Frontal cortex (tissue), 4 donors: ENCODE measurements around the gene AVEN. TPM values are rescaled to one million over a fixed set of nuclear protein-coding genes. Genes with fewer than 3 reads are reported as not detected.

Experiments used
- DNase-seq, 2 donors: peaks; one replicate each; pipeline ENCODE4 v3.0.0; 2012; ENCODE audit warnings: low spot score in 2 of 2
- FAIRE-seq: peaks from 2 replicates; lab custom pipeline; 2012; peaks lifted over from hg19 to GRCh38; lab: Jason Lieb, UNC
- total RNA-seq: library from RNA; depleted of rRNA; stranded (reverse); fragments of >200 nt; gene quantifications from one replicate; pipeline ENCODE4 v1.2.3, GENCODE V29; 2014
- donor health status: control.
- donor health status: control.
- donor health status: control.

Gene AVEN
- total RNA-seq, 1 donor from 2014 or later: 8.6 TPM

- DNase-seq (no peak), FAIRE-seq (no peak)
Measured at GRCh38 chr15:33934921-33935320, 104.1 kb downstream of the AVEN start.

- FAIRE-seq: no peak
Measured at GRCh38 chr15:33934396-33934795, 104.6 kb downstream of the AVEN start.

GRCh38 chr15:33932734-33933133, 106.3 kb downstream of the AVEN start:
- FAIRE-seq: no peak
- no peak for DNase-seq

More at GRCh38 chr15:33934396-33934795, 104.6 kb downstream of the AVEN start:
- DNase-seq: no peak

DNA sequence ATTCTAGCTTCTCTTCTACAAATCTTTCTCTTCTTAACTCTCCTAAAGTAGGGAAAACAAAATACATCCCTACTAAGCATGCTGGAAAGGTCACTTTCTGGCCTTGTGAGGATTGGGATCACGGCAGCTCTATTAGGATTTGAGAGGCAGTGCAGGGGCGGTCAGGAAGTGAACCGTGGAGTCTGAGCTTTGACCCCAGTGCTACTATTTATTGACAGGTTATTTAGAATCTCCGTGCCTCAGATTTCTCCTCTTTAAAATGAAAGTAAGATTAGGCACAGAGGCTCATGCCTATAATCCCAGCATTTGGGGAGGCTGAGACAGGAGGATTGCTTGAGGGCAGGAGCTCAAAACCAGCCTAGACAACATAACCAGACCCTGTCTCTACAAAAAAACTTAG, 112.7 kb downstream of the AVEN start:
- FAIRE-seq (no peak), DNase-seq (no peak)

DNA sequence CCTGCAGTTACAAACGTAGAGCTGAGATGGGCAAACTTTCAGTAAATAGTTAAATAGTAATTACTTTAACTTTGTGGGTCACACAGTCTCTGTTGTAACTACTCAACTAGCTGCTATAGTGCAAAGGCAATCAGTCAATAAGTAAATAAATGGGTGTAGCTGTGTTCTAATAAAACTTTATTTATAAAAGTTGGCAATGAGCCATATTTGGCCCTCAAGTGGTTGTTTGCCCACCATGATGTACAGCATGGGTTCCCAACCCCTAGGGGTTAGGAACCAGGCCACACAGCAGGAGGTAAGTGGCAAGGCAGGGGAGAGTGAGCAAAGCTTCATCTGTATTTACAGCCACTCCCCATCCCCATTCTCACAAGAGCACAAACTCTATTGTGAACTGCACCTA, 115.6 kb downstream of the AVEN start:
- FAIRE-seq (no peak), DNase-seq (no peak)

- DNase-seq (no peak), FAIRE-seq (no peak)
Measured at GRCh38 chr15:33915571-33916407, 123.2 kb downstream of the AVEN start.

DNA sequence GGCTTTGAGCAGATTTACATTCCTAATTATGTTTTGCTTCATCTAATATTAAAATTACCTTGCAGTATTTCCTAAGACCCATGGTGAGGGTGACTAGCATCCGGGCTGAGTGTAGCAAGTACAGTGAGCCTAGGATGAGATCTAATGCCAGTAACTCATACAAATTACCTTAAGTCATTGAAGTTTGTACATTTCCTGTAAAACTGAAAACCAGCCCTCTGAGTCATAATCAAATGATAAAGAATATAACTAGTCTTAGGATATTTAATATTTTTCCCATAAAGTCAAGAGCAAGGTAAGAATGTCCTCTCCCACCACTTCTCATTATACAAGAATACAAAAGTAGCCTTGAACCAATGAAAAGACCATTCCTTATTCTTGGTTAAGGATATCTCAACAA, 125.5 kb downstream of the AVEN start:
- FAIRE-seq (no peak), DNase-seq (no peak)

DNA sequence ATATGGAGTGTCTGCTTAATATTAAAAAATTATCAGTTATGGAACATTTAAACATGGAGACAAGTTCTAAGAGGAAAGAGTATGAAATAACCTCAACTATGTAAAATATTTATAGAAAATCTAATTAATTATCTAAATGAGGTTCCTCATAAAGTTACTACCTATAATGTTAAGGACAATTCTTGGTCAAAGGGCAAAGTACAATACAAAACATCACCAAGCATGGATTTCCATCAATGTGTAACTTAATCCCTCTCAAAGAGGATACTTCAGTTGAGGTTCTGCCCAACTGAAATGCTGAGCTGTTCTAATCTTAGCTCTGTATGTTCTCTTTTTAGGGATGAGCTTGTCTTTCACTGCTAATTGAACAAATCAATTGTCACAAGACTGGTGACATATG, 126.7 kb downstream of the AVEN start:
- FAIRE-seq (no peak), DNase-seq (no peak)

DNA sequence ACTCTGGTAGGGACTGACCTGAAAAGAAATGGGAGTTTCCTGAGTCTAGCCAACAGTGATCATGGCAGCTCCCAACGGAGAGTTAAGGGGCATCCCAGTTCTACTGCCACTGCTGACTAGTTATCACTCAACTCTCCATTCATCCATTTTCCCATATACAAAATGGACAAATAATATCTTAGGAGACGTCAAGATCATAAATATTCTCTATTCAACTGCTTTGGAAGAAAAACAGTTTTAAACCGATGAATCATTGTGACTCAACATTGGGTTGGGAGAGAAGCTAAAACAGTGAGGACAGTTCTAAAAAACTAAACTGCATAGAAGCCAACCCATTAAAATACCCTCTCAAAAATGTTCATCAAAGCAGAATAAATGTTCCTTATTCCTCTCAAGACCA, 128.3 kb downstream of the AVEN start:
- FAIRE-seq: no peak
- DNase-seq: no peak

GRCh38 chr15:33908406-33908805, 130.6 kb downstream of the AVEN start:
- DNase-seq: no peak
- FAIRE-seq: no peak

DNA sequence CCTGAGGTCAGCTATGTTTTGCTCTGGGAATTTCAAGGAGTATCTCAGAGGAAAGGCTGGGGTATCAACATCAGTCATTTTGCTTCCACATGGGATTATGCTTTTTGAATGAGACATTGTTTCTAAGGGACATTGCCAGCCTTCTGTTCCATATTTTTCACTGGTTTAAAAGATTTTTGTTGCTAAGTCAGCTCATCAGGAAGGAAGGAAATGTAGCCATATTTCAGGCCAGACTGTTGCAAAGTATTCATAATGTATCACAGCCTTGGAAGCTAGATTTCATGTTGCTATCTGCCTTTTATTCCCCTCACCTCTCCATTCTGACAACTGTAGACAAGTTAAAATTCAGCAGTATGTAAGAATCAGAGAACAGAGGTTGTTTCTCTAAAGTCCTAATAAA, 131.7 kb downstream of the AVEN start:
- DNase-seq: no peak
- FAIRE-seq: no peak

GRCh38 chr15:33903661-33904060, 135.3 kb downstream of the AVEN start:
- DNase-seq: no peak
- no peak for FAIRE-seq

GRCh38 chr15:33902043-33902442, 137.0 kb downstream of the AVEN start:
- no peak for FAIRE-seq

GRCh38 chr15:33894193-33894592, 144.8 kb downstream of the AVEN start:
- no peak for FAIRE-seq
- DNase-seq: no peak

More at GRCh38 chr15:33902043-33902442, 137.0 kb downstream of the AVEN start:
- no peak for DNase-seq

DNA sequence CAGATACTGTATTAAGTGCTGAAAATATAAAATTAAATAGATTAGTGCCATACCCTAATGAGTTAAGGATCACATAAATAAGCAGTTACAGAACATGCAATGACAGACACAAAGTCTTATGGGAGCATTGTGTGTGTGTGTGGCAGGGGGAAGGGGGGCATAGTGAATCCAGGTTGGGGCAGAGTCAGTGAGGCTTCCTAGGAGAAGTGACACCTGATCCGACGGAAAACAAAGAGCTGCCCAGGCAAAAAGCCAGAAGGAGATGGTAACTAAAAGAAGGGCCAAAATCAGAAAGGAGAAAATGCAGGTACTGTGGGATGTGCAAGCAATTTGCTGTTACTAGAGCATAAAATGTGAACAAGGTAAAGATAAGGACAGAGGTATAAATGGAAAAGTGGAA, 150.8 kb downstream of the AVEN start:
- DNase-seq: no peak
- FAIRE-seq: no peak

- DNase-seq (no peak), FAIRE-seq (no peak)
Measured at GRCh38 chr15:33882921-33883320, 156.1 kb downstream of the AVEN start.

- FAIRE-seq (no peak), DNase-seq (no peak)
Measured at GRCh38 chr15:33874156-33874555, 164.8 kb downstream of the AVEN start.

DNA sequence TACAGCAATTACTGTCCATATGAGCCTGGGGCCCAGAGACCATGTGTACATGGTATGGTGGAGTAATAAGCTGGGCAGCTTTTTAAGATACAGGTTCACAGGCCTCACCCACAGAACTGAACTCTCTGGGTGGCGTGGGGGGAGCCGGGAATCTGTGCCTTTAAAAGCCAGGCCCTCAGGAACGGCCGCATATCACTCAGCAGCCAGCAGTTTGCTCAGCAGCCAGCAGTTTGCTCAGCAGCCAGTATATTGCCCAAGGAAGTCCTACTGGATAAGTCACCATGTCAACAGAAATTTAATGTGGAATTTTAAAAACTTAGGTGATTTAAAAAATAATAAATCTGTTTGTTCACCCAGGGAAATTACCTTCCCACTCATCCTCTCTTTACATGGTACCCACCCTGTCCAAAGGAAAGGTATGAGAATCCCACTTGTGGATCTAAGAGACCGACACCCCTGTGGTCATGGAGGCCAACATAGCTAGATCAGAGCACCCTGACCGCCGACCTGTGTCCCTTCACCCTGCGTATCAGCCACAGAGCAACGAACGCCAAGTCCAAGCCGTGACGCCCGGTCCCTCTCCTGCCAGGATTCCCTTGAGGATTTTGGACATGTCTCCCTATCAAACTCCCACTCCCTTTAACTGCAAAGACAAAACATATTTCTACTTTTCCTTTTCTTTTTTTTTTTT, 166.4 kb downstream of the AVEN start:
- DNase-seq (no peak), FAIRE-seq (no peak)

GRCh38 chr15:33871980-33872379, 167.0 kb downstream of the AVEN start:
- FAIRE-seq: no peak

GRCh38 chr15:33866101-33866737, 172.8 kb downstream of the AVEN start:
- FAIRE-seq: no peak
- DNase-seq: no peak

More at GRCh38 chr15:33871980-33872379, 167.0 kb downstream of the AVEN start:
- DNase-seq: no peak

- DNase-seq (no peak), FAIRE-seq (no peak)
Measured at GRCh38 chr15:33865416-33865815, 173.6 kb downstream of the AVEN start.
